ENCODE data around the gene ZNF605. TPM values are rescaled to one million over a fixed set of nuclear protein-coding genes. Genes with fewer than 3 reads are reported as not detected.
"Not testable (repeated sequence)": the region's sequence is repeated elsewhere in the genome, so short reads cannot be mapped to it uniquely, and the experiment has no call there.

Gene ZNF605
- total RNA-seq, 3 donors from 2014 or later, result 8.3 to 17.9 (median 16.1) TPM

DNA sequence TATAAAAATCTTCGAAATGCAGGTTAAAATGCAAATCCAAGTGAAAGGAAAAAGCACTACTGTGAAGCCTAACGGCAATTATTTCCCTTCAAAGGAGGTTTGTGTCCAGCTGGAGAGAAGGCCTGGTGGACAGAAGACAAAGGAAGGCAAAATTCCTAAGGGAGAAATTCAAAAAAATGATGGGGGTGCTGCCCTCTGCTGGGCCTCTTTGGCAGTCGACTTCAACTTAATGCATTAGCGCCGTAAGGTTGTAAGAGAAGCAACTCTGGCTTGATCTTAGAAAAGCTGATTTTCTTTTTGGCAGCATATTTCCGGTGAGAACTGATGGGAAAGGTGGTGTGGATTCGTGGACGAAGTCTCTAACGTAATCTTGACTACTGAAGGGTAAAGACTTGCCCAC, 34.4 kb downstream of the ZNF605 start:
- H3K4me1 ChIP-seq, result no peaks in the 10 kb centered on the region
- DNase-seq (ENCODE audit: low spot score in 2 of 2), result no peak
- peaks cover 96 to 99% of the 10 kb centered on the region in 2 donors for H3K9me3 ChIP-seq
- intact Hi-C loops (cut with DNase I; ENCODE audit: low total_unique reads), result no loop called here
- no peaks in the 10 kb centered on the region for H3K27me3 ChIP-seq
- H3K36me3 ChIP-seq, result peaks cover 7% of the 10 kb centered on the region
- no peak overlapping the region for H3K4me3 ChIP-seq
- TF ChIP-seq POLR2AphosphoS5 (IDR thresholded peaks at IDR 0.05) (no peak), POLR2A (IDR thresholded peaks at IDR 0.05) (no peak)
- TF ChIP-seq, protein P1, sequence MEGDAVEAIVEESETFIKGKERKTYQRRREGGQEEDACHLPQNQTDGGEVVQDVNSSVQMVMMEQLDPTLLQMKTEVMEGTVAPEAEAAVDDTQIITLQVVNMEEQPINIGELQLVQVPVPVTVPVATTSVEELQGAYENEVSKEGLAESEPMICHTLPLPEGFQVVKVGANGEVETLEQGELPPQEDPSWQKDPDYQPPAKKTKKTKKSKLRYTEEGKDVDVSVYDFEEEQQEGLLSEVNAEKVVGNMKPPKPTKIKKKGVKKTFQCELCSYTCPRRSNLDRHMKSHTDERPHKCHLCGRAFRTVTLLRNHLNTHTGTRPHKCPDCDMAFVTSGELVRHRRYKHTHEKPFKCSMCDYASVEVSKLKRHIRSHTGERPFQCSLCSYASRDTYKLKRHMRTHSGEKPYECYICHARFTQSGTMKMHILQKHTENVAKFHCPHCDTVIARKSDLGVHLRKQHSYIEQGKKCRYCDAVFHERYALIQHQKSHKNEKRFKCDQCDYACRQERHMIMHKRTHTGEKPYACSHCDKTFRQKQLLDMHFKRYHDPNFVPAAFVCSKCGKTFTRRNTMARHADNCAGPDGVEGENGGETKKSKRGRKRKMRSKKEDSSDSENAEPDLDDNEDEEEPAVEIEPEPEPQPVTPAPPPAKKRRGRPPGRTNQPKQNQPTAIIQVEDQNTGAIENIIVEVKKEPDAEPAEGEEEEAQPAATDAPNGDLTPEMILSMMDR (IDR thresholded peaks at IDR 0.05), result no peak
- H3K27ac ChIP-seq, result no peak overlapping the region

DNA sequence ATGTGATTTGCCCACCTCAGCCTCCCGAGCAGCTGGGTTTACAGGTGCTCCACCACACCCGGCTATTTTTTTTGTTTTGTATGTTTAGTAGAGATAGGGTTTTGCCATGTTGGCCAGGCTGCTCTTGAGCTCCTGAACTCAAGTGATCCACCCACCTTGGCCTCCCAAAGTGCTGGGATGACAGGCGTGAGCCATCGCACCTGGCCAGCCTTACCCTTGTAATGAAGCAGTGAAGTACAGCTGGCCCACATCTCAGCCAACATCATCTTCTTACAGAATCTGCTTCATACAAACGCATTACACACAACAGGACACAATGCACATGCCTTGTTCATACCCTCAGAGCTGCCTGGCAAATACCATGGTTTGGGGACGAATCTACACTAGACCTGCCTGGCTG, 37.4 kb downstream of the ZNF605 start:
- no peak for DNase-seq (ENCODE audit: low spot score in 2 of 2)
- peaks cover 78 to 98% of the 10 kb centered on the region in 2 donors for H3K9me3 ChIP-seq

DNA sequence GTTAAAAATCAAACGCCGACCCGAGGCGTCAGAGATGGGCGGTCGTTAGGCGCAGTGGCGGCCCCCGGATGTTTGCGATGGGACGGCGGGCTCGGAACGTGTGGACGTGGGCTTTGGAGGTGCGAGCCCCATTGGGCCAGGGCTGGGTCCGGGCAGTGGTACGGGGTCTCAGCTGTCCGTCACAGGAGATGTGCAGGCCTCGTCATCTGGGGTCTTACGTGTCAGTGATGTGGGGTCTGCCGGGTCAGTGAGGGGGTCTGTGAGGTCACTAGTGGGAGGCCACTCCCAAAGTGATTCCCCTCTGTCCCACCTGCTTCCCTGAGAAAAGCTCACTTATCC, 47.1 kb downstream of the ZNF605 start:
- Histone ChIP-seq H3K27me3 (no peaks in the 10 kb centered on the region), H3K9me3 (peaks cover 18 to 23% of the 10 kb centered on the region in 2 donors), H3K4me1 (no peaks in the 10 kb centered on the region), H3K36me3 (no peaks in the 10 kb centered on the region), H3K4me3 (peak overlapping the region; percentile 43 to 72 (median 64)), H3K27ac (peak overlapping the region; percentile 80 to 94)
- DNase-seq (ENCODE audit: low spot score in 2 of 2), result no peak
- no peak for TF ChIP-seq POLR2AphosphoS5 (IDR thresholded peaks at IDR 0.05)
- TF ChIP-seq POLR2A (IDR thresholded peaks at IDR 0.05), result no peak
- TF ChIP-seq, protein P1 (IDR thresholded peaks at IDR 0.05), result no peak
- intact Hi-C loops (cut with DNase I; ENCODE audit: low total_unique reads), result no loop called here

More for the DNA sequence above, 37.4 kb downstream of the ZNF605 start:
- Histone ChIP-seq H3K4me1 (no peaks in the 10 kb centered on the region), H3K27me3 (no peaks in the 10 kb centered on the region), H3K36me3 (no peaks in the 10 kb centered on the region), H3K4me3 (no peak overlapping the region), H3K27ac (no peak overlapping the region)
- intact Hi-C loops (cut with DNase I; ENCODE audit: low total_unique reads), result no loop called here
- TF ChIP-seq POLR2A (IDR thresholded peaks at IDR 0.05) (no peak), POLR2AphosphoS5 (IDR thresholded peaks at IDR 0.05) (no peak)
- TF ChIP-seq, protein P1 (IDR thresholded peaks at IDR 0.05), result no peak

DNA sequence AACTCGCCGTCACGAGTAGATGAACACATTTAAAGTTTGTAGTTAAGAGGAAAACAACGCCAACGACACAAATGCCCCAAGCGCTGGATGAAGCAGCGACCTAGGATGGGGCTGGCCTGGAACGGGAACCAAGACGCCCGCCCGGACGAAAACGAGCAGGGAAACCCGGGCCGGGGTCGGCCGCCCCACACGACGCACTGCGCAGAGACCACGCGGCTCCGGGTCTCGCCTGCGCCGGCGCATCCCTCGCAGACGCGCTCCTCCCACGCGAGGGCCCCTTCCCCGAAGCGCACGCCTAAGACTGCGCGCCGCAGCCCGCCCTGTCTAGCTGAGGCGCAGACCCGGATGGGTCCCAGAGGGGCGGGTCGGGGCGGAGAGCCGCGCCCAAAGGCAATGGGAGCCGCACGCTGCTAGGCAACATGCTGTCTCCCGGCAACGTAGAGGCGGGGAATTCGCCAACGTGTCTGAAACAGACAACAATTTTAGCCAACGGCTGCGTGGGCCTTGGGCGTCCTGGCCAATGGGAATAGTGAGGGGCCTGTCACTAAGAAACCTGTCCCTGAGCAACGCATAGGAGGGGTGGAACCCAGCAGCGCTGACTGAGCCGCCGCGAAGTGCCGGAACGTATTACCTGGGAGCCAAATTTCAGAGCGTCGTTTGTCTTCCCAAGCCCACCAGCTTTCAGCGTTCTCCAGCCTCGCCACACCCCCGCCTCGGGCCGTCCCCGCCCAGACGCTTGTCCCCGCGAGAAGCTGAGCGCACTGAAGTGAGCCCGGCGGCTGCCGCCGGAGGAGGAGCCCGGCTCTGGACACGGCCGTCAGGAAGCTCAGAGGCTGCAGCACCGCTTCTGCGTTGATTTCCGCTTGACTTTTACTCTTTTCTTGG, 47.7 kb downstream of the ZNF605 start:
- Histone ChIP-seq H3K27ac (peak overlapping the region; percentile 80 to 94), H3K36me3 (no peaks in the 10 kb centered on the region), H3K9me3 (peaks cover 16 to 22% of the 10 kb centered on the region in 2 donors), H3K4me3 (peak overlapping the region; percentile 43 to 72 (median 64)), H3K4me1 (no peaks in the 10 kb centered on the region), H3K27me3 (no peaks in the 10 kb centered on the region)
- DNase-seq (ENCODE audit: low spot score in 2 of 2), result peak; percentile 96 to 97
- intact Hi-C loops (cut with DNase I; ENCODE audit: low total_unique reads), result no loop called here
- TF ChIP-seq POLR2AphosphoS5 (IDR thresholded peaks at IDR 0.05) (peak; percentile 61 to 85 (median 73)), POLR2A (IDR thresholded peaks at IDR 0.05) (peak; percentile 61)
- TF ChIP-seq, protein P1 (IDR thresholded peaks at IDR 0.05), result peak in 1 of 3 donors; percentile 12

DNA sequence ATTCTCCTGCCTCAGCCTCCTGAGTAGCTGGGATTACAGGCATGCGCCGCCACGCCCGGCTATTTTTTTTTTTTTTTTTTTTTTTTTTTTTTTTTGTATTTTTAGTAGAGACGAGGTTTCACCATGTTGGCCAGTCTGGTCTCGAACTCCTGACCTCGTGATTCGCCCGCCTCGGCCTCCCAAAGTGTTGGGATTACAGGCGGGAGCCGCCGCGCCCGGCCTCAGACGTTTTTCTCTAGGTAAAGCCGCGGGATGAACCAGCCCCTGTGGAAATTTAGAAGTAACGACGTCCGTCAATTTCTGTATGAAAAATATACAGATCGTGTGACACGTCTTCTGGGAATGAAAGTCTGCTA, 48.3 kb downstream of the ZNF605 start:
- peak overlapping the region; percentile 43 to 72 (median 64) for H3K4me3 ChIP-seq
- H3K4me1 ChIP-seq; H3K27me3 ChIP-seq; intact Hi-C loops (cut with DNase I; ENCODE audit: low total_unique reads); DNase-seq (ENCODE audit: low spot score in 2 of 2); H3K36me3 ChIP-seq: not testable (repeated sequence)
- H3K27ac ChIP-seq, result peak overlapping the region; percentile 80 to 94
- H3K9me3 ChIP-seq, result peaks cover 16 to 19% of the 10 kb centered on the region in 2 donors

Data from breast epithelium (tissue), 4 donors.